ENCODE results near the gene PRKACA.

PRKACA gene

GRCh38 chr19:14097532-14098151, 19.9 kb downstream of the PRKACA start:
- no peak for TF ChIP-seq ZFX (IDR thresholded peaks at IDR 0.05)
- TF ChIP-seq, protein P1, sequence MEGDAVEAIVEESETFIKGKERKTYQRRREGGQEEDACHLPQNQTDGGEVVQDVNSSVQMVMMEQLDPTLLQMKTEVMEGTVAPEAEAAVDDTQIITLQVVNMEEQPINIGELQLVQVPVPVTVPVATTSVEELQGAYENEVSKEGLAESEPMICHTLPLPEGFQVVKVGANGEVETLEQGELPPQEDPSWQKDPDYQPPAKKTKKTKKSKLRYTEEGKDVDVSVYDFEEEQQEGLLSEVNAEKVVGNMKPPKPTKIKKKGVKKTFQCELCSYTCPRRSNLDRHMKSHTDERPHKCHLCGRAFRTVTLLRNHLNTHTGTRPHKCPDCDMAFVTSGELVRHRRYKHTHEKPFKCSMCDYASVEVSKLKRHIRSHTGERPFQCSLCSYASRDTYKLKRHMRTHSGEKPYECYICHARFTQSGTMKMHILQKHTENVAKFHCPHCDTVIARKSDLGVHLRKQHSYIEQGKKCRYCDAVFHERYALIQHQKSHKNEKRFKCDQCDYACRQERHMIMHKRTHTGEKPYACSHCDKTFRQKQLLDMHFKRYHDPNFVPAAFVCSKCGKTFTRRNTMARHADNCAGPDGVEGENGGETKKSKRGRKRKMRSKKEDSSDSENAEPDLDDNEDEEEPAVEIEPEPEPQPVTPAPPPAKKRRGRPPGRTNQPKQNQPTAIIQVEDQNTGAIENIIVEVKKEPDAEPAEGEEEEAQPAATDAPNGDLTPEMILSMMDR (conservative IDR thresholded peaks at IDR 0.05), result no peak

DNA sequence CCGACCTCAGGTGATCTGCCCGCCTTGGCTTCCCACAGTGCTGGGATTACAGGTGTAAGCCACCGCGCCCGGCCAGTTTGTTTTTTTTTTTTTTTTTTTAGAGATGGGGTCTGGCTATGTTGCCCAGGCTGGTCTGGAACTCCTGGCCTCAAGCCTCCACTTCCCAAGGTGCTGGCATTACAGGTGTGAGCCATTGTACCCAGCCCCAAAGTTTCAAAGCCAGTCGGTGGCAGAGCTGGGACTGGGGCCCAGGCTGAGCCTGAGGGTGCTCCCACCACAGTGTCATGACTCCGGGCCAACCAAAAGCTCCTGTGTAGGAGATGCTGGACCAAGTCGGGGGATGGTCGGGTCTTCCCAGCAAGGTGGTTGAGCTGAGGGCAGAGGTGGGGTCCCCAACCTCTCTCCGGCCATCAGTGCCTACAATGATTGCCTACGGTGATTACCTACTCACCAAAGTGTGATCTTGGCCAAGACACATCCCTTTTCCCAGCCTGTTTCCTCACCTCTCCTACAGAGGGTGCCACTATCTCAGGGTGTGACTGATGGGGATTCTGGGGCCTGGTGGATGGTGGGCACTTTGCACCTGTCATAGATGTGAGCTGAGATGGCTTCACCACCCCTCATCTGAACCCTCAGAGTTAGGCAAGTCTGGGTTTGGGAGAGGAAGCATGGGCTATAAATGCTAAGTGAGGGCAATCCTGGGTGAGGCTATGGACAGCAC, 21.1 kb downstream of the PRKACA start:
- TF ChIP-seq, protein P1 (conservative IDR thresholded peaks at IDR 0.05), result no peak
- TF ChIP-seq ZFX (IDR thresholded peaks at IDR 0.05), result no peak
- no peak overlapping the region for H3K27ac ChIP-seq

More at GRCh38 chr19:14097532-14098151, 19.9 kb downstream of the PRKACA start:
- no peak overlapping the region for H3K27ac ChIP-seq

- TF ChIP-seq, protein P1 (conservative IDR thresholded peaks at IDR 0.05), result no peak
- no peak for TF ChIP-seq ZFX (IDR thresholded peaks at IDR 0.05)
- H3K27ac ChIP-seq, result no peak overlapping the region
These were observed 22.7 kb downstream of the PRKACA start for GRCh38 chr19:14094854-14095253.

GRCh38 chr19:14093117-14093823, 24.3 kb downstream of the PRKACA start:
- TF ChIP-seq ZFX (IDR thresholded peaks at IDR 0.05), result no peak
- TF ChIP-seq, protein P1 (conservative IDR thresholded peaks at IDR 0.05), result no peak
- no peak overlapping the region for H3K27ac ChIP-seq

GRCh38 chr19:14091813-14092462, 25.6 kb downstream of the PRKACA start:
- no peak for TF ChIP-seq ZFX (IDR thresholded peaks at IDR 0.05)
- H3K27ac ChIP-seq, result peak overlapping the region; percentile 93

DNA sequence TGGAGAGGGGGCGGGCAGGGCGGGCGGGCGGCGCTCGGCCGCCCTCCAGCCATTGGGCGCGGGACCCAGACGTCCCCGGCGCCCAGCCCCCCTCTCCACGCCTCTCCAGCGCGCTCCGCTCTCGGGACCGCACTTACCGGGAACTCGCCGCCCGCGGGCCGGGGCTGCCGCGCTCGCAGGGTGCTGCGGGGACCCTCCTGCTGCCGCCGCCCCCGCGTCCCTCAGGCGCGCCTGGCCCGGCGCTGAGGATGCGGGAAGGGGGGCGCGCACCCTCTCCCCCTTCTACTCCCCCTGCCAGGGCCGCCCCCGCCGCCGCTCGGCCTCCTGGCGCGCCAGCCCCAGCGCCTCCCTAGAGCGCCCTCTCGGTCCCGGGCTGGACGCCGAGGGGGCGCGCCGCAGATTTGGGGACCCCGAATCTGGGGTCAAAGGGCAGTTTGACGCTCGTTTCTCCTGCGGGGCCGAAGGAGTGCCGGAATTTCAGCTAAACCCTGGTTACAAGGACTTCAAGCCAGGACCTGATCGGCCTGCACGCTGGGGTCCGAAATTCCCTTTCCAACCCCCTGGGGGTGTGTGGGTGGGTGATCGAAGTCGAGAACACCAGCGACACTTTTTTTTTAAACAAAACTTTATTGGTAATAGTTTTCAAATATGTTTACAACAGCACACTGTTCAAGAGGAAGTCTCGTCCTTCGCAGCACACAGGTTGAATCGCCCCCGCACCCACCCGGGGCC, 26.3 kb downstream of the PRKACA start:
- H3K27ac ChIP-seq, result peak overlapping the region; percentile 93
- TF ChIP-seq ZFX (IDR thresholded peaks at IDR 0.05), result peak; percentile 49; the same call in 1 of the 2 replicates
- TF ChIP-seq, protein P1 (conservative IDR thresholded peaks at IDR 0.05), result peak; percentile 41

- no peak for TF ChIP-seq ZFX (IDR thresholded peaks at IDR 0.05)
- TF ChIP-seq, protein P1 (conservative IDR thresholded peaks at IDR 0.05), result no peak
- peak within 1 kb of the TSS; percentile 93 for H3K27ac ChIP-seq
These were observed 27.0 kb downstream of the PRKACA start, which contains the start of gene SAMD1 for GRCh38 chr19:14090509-14091080. Gene SAMD1, minus strand, starts transcription at chr19:14090751.

Data from C4-2B (cell line).